MM.1S (cell line): Measurements from ENCODE around the gene ETV6.

Experiments used
- DNase-seq: peaks from one replicate; pipeline ENCODE4 v3.0.0-alpha.2; 2015
- H2AFZ ChIP-seq: fragments of 300-600 bp; sonication (generic); 2 replicates; pipeline ENCODE4 v1.6.0; 2016; ENCODE audit warnings: antibody characterized with exemption, low read length
- H3F3A ChIP-seq: fragments of 300-600 bp; sonication (generic); 2 replicates; pipeline ENCODE4 v1.6.1; 2016; ENCODE audit warnings: mild to moderate bottlenecking, antibody characterized with exemption, low read length, moderate library complexity, mixed read lengths; ENCODE audit not compliant: insufficient read depth
- H3K27ac ChIP-seq: fragments of 300-600 bp; sonication (generic); 2 replicates; pipeline ENCODE4 v1.5.1; 2016; ENCODE audit warnings: mild to moderate bottlenecking, low read length
- H3K27me3 ChIP-seq: fragments of 300-600 bp; sonication (generic); replicated peaks from 2 replicates; pipeline ENCODE4 v1.6.0; 2016; ENCODE audit warnings: low read length; ENCODE audit not compliant: insufficient read depth
- H3K36me3 ChIP-seq: fragments of 300-600 bp; sonication (generic); replicated peaks from 2 replicates; pipeline ENCODE4 v1.6.1; 2016; ENCODE audit warnings: mild to moderate bottlenecking, low read length, mixed read lengths; ENCODE audit not compliant: insufficient read depth
- H3K4me1 ChIP-seq: fragments of 300-600 bp; sonication (generic); 2 replicates; pipeline ENCODE4 v1.6.1; 2016; ENCODE audit warnings: low read length, mixed read lengths
- H3K4me2 ChIP-seq: fragments of 300-600 bp; sonication (generic); 2 replicates; pipeline ENCODE4 v1.6.0; 2016; ENCODE audit warnings: low read depth, low read length
- H3K4me3 ChIP-seq: fragments of 300-600 bp; sonication (generic); 2 replicates; pipeline ENCODE4 v1.5.1; 2016; ENCODE audit warnings: low read length, mixed read lengths
- H3K79me2 ChIP-seq: fragments of 300-600 bp; sonication (generic); 2 replicates; pipeline ENCODE4 v1.6.1; 2016; ENCODE audit warnings: mixed run types, low read length, mixed read lengths
- H3K9ac ChIP-seq: fragments of 300-600 bp; sonication (generic); 2 replicates; pipeline ENCODE4 v1.6.1; 2016; ENCODE audit warnings: low read length, mixed read lengths
- H3K9me2 ChIP-seq: fragments of 300-600 bp; sonication (generic); replicated peaks from 2 replicates; pipeline ENCODE4 v1.6.1; 2016; ENCODE audit warnings: mild to moderate bottlenecking, low read length, mixed read lengths; ENCODE audit not compliant: insufficient read depth
- H3K9me3 ChIP-seq: fragments of 300-600 bp; sonication (generic); replicated peaks from 2 replicates; pipeline ENCODE4 v1.6.1; 2016; ENCODE audit warnings: mild to moderate bottlenecking, low read length, mixed read lengths; ENCODE audit not compliant: insufficient read depth
- H4K20me1 ChIP-seq: fragments of 300-600 bp; sonication (generic); 2 replicates; pipeline ENCODE4 v1.6.1; 2016; ENCODE audit warnings: mild to moderate bottlenecking, low read length, moderate library complexity, mixed read lengths; ENCODE audit not compliant: insufficient read depth
- CTCF ChIP-seq: fragments of 300-600 bp; sonication (generic); IDR thresholded peaks from 2 replicates; pipeline ENCODE4 v1.5.1; 2016; ENCODE audit warnings: antibody characterized with exemption, low read length, mixed read lengths
- EZH2 ChIP-seq: fragments of 300-600 bp; sonication (generic); optimal IDR thresholded peaks from 2 replicates; pipeline ENCODE3; 2017; ENCODE audit warnings: low read depth, mild to moderate bottlenecking, antibody characterized with exemption, low read length, mixed read lengths
- EZH2phosphoT487 ChIP-seq: fragments of 300-600 bp; sonication (generic); IDR thresholded peaks from 2 replicates; pipeline ENCODE4 v1.6.1; 2018; ENCODE audit warnings: antibody characterized with exemption, low read length

Gene ETV6

GRCh38 chr12:11929714-11930113, 280.2 kb downstream of the ETV6 start:
- no peaks in the 10 kb centered on the region for H3K9me2 ChIP-seq
- no peaks in the 10 kb centered on the region for H4K20me1 ChIP-seq
- no peak for DNase-seq
- no peak overlapping the region for H2AFZ ChIP-seq
- H3K9ac ChIP-seq: no peak overlapping the region
- no peaks in the 10 kb centered on the region for H3K79me2 ChIP-seq
- H3F3A ChIP-seq: no peaks in the 10 kb centered on the region
- no peaks in the 10 kb centered on the region for H3K4me1 ChIP-seq
- H3K27me3 ChIP-seq: no peaks in the 10 kb centered on the region
- H3K4me3 ChIP-seq: no peak overlapping the region
- no peaks in the 10 kb centered on the region for H3K36me3 ChIP-seq
- H3K27ac ChIP-seq: no peak overlapping the region
- H3K4me2 ChIP-seq: no peak overlapping the region
- H3K9me3 ChIP-seq: no peaks in the 10 kb centered on the region
- TF ChIP-seq CTCF: no peak
- TF ChIP-seq EZH2phosphoT487: no peak
- TF ChIP-seq EZH2: no peak

GRCh38 chr12:11939223-11939622, 289.7 kb downstream of the ETV6 start:
- Histone ChIP-seq H2AFZ (no peak overlapping the region), H3K9ac (no peak overlapping the region), H3K79me2 (no peaks in the 10 kb centered on the region), H3K9me3 (no peaks in the 10 kb centered on the region), H3K36me3 (no peaks in the 10 kb centered on the region), H3K27me3 (no peaks in the 10 kb centered on the region), H3F3A (no peaks in the 10 kb centered on the region), H3K9me2 (no peaks in the 10 kb centered on the region), H3K4me1 (no peaks in the 10 kb centered on the region), H3K4me2 (no peak overlapping the region), H3K27ac (no peak overlapping the region), H4K20me1 (no peaks in the 10 kb centered on the region), H3K4me3 (no peak overlapping the region)
- no peak for DNase-seq
- TF ChIP-seq CTCF: no peak
- no peak for TF ChIP-seq EZH2
- TF ChIP-seq EZH2phosphoT487: no peak

GRCh38 chr12:11941606-11942337, 292.3 kb downstream of the ETV6 start:
- no peak for DNase-seq
- H3K9me2 ChIP-seq: no peaks in the 10 kb centered on the region
- no peak overlapping the region for H3K4me2 ChIP-seq
- H3K4me3 ChIP-seq: no peak overlapping the region
- no peaks in the 10 kb centered on the region for H3K4me1 ChIP-seq
- no peaks in the 10 kb centered on the region for H3K79me2 ChIP-seq
- no peak for TF ChIP-seq EZH2
- no peak for TF ChIP-seq CTCF
- no peak for TF ChIP-seq EZH2phosphoT487
- no peak overlapping the region for H3K9ac ChIP-seq
- H3F3A ChIP-seq: no peaks in the 10 kb centered on the region
- H3K27me3 ChIP-seq: no peaks in the 10 kb centered on the region
- no peak overlapping the region for H3K27ac ChIP-seq
- H3K36me3 ChIP-seq: no peaks in the 10 kb centered on the region
- H3K9me3 ChIP-seq: no peaks in the 10 kb centered on the region
- no peaks in the 10 kb centered on the region for H4K20me1 ChIP-seq
- no peak overlapping the region for H2AFZ ChIP-seq
